Measurements from ENCODE around the gene VPS50.
A peak's percentile ranks its signal among the peaks of the same experiment; 100 is the strongest.

The VPS50 gene

GRCh38 chr7:93231799-93232672 lies at the start of gene VPS50:
Gene VPS50 (plus strand): TSS chr7:93232366. CDS start chr7:93232468, 102 bp downstream.
- no peaks in the 10 kb centered on the region for H3K36me3 ChIP-seq (ENCODE audit: insufficient read depth, low read length)
- no peaks in the 10 kb centered on the region for H3K9me3 ChIP-seq (ENCODE audit: insufficient read depth, low read depth, low read length)
- H3K4me3 ChIP-seq (ENCODE audit: low read length, poor library complexity, severe bottlenecking), result peak within 1 kb of the TSS; percentile 91
- peaks cover 26% of the 10 kb centered on the region for H3K4me1 ChIP-seq (ENCODE audit: insufficient read depth, low read length, poor library complexity, severe bottlenecking)
- H3K9ac ChIP-seq (ENCODE audit: low read depth, low read length, poor library complexity, severe bottlenecking), result peak within 1 kb of the TSS; percentile 66
- peaks cover 13% of the 10 kb centered on the region; the same call in 1 of the 2 replicates for H3K79me2 ChIP-seq (ENCODE audit: insufficient read depth, low read length)
- H2AFZ ChIP-seq (ENCODE audit: low read length), result peak within 1 kb of the TSS; percentile 100
- H4K20me1 ChIP-seq (ENCODE audit: insufficient read depth, low read length, poor library complexity, severe bottlenecking), result no peaks in the 10 kb centered on the region
- peak within 1 kb of the TSS; percentile 92 for H3K4me2 ChIP-seq (ENCODE audit: low read depth, low read length, poor library complexity, severe bottlenecking)
- H3K27me3 ChIP-seq (ENCODE audit: insufficient read depth, low read length, poor library complexity, severe bottlenecking), result no peaks in the 10 kb centered on the region
- H3F3A ChIP-seq (ENCODE audit: low read depth), result no peaks in the 10 kb centered on the region
- no peaks in the 10 kb centered on the region for H3K9me2 ChIP-seq (replicated peaks; ENCODE audit: low read depth, low read length)
- TF ChIP-seq, protein P1, sequence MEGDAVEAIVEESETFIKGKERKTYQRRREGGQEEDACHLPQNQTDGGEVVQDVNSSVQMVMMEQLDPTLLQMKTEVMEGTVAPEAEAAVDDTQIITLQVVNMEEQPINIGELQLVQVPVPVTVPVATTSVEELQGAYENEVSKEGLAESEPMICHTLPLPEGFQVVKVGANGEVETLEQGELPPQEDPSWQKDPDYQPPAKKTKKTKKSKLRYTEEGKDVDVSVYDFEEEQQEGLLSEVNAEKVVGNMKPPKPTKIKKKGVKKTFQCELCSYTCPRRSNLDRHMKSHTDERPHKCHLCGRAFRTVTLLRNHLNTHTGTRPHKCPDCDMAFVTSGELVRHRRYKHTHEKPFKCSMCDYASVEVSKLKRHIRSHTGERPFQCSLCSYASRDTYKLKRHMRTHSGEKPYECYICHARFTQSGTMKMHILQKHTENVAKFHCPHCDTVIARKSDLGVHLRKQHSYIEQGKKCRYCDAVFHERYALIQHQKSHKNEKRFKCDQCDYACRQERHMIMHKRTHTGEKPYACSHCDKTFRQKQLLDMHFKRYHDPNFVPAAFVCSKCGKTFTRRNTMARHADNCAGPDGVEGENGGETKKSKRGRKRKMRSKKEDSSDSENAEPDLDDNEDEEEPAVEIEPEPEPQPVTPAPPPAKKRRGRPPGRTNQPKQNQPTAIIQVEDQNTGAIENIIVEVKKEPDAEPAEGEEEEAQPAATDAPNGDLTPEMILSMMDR (conservative IDR thresholded peaks at IDR 0.05; ENCODE audit: low read length), result 0 out of 2 replicates have a peak, but pooled peaks have one; percentile 13
- no peak for TF ChIP-seq EZH2phosphoT487 (IDR thresholded peaks at IDR 0.05; ENCODE audit: borderline replicate concordance)

- no peaks in the 10 kb centered on the region for H3F3A ChIP-seq (ENCODE audit: low read depth)
- no peak overlapping the region for H3K4me3 ChIP-seq (ENCODE audit: low read length, poor library complexity, severe bottlenecking)
- H3K27me3 ChIP-seq (ENCODE audit: insufficient read depth, low read length, poor library complexity, severe bottlenecking), result no peaks in the 10 kb centered on the region
- H4K20me1 ChIP-seq (ENCODE audit: insufficient read depth, low read length, poor library complexity, severe bottlenecking), result no peaks in the 10 kb centered on the region
- H3K9me2 ChIP-seq (replicated peaks; ENCODE audit: low read depth, low read length), result no peaks in the 10 kb centered on the region
- TF ChIP-seq, protein P1 (conservative IDR thresholded peaks at IDR 0.05; ENCODE audit: low read length), result no peak
- no peak for TF ChIP-seq EZH2phosphoT487 (IDR thresholded peaks at IDR 0.05; ENCODE audit: borderline replicate concordance)
- no peak overlapping the region for H2AFZ ChIP-seq (ENCODE audit: low read length)
- no peaks in the 10 kb centered on the region for H3K79me2 ChIP-seq (ENCODE audit: insufficient read depth, low read length)
- no peak overlapping the region for H3K4me2 ChIP-seq (ENCODE audit: low read depth, low read length, poor library complexity, severe bottlenecking)
- H3K36me3 ChIP-seq (ENCODE audit: insufficient read depth, low read length), result no peaks in the 10 kb centered on the region
- no peak overlapping the region for H3K9ac ChIP-seq (ENCODE audit: low read depth, low read length, poor library complexity, severe bottlenecking)
- H3K9me3 ChIP-seq (ENCODE audit: insufficient read depth, low read depth, low read length), result no peaks in the 10 kb centered on the region
- H3K4me1 ChIP-seq (ENCODE audit: insufficient read depth, low read length, poor library complexity, severe bottlenecking), result no peaks in the 10 kb centered on the region
Measured at GRCh38 chr7:93185303-93186027, 46.7 kb upstream of the VPS50 start.

DNA sequence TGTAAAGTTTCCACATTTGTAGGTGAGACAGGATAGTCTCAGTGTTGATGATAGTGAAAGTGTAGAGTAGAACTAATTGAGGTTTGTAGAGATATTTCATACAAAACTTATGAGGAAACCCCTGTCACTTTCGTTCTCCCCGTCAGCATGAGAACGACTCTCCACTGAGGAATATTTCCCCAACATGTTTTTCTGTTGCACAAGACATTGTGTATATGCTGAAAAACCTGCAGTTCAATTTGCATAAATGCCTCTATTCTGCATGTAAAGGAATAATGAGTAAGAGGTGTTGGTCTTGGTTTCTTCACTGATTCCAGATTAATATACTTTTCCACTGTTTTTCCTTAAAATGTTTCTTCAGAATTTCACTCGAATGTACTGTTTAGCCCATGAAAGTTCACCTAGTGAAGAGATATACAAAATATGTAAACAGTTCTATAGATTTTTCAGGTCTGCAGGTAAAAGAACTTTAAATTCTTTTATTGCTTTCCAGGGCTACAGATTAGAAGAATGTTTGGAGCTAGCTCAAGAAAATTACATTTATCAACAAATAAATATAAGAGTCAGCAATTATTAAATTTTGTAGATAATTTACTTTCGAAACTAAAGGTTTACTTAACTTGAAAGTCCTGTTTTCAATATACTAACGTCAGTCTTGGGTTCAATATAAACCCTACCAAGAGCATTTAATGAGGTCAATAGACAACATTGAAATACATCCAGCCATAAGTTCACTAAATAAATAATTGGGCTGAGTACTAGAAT lies 43.1 kb upstream of the VPS50 start:
- Histone ChIP-seq H3K4me1 (ENCODE audit: insufficient read depth, low read length, poor library complexity, severe bottlenecking) (no peaks in the 10 kb centered on the region), H3K4me2 (ENCODE audit: low read depth, low read length, poor library complexity, severe bottlenecking) (no peak overlapping the region), H3K9me3 (ENCODE audit: insufficient read depth, low read depth, low read length) (no peaks in the 10 kb centered on the region), H3K27me3 (ENCODE audit: insufficient read depth, low read length, poor library complexity, severe bottlenecking) (no peaks in the 10 kb centered on the region), H4K20me1 (ENCODE audit: insufficient read depth, low read length, poor library complexity, severe bottlenecking) (no peaks in the 10 kb centered on the region), H3K79me2 (ENCODE audit: insufficient read depth, low read length) (no peaks in the 10 kb centered on the region), H3K36me3 (ENCODE audit: insufficient read depth, low read length) (no peaks in the 10 kb centered on the region), H3K4me3 (ENCODE audit: low read length, poor library complexity, severe bottlenecking) (no peak overlapping the region), H2AFZ (ENCODE audit: low read length) (no peak overlapping the region), H3F3A (ENCODE audit: low read depth) (no peaks in the 10 kb centered on the region), H3K9me2 (replicated peaks; ENCODE audit: low read depth, low read length) (no peaks in the 10 kb centered on the region), H3K9ac (ENCODE audit: low read depth, low read length, poor library complexity, severe bottlenecking) (no peak overlapping the region)
- TF ChIP-seq EZH2phosphoT487 (IDR thresholded peaks at IDR 0.05; ENCODE audit: borderline replicate concordance), result no peak
- TF ChIP-seq, protein P1 (conservative IDR thresholded peaks at IDR 0.05; ENCODE audit: low read length), result no peak

Data from Loucy (cell line).